ENCODE measurements around the gene HK3.

The HK3 gene, protein sequence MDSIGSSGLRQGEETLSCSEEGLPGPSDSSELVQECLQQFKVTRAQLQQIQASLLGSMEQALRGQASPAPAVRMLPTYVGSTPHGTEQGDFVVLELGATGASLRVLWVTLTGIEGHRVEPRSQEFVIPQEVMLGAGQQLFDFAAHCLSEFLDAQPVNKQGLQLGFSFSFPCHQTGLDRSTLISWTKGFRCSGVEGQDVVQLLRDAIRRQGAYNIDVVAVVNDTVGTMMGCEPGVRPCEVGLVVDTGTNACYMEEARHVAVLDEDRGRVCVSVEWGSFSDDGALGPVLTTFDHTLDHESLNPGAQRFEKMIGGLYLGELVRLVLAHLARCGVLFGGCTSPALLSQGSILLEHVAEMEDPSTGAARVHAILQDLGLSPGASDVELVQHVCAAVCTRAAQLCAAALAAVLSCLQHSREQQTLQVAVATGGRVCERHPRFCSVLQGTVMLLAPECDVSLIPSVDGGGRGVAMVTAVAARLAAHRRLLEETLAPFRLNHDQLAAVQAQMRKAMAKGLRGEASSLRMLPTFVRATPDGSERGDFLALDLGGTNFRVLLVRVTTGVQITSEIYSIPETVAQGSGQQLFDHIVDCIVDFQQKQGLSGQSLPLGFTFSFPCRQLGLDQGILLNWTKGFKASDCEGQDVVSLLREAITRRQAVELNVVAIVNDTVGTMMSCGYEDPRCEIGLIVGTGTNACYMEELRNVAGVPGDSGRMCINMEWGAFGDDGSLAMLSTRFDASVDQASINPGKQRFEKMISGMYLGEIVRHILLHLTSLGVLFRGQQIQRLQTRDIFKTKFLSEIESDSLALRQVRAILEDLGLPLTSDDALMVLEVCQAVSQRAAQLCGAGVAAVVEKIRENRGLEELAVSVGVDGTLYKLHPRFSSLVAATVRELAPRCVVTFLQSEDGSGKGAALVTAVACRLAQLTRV

DNA sequence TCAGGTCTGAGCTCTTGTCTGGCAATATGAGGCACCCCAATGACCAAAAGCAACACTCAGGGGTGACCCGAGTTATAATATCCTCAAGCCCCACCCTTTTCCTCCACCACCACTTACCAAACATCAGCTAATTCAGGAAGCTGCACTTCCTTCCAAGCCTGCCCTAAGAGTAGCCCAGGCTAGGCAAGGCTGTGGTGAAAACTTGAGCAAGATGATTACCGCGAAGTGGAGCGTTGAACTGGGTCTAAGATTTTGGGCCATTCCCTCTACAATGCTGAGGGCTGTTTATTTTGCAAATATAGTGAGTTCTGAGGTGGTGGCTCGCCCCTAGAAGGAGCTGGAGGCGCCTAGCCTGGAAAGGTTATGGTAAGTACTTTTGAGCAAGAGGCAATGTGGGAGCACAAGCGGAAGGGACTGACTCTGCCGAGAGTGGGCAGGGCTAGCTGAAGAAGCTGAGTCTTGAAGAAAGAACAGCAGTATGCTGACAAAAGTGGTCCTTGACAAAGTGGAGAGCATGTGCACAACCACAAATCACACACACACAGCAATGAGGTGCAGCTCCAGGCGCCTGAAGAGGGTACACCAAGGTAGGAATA is at the start of gene HK3:
Gene HK3, minus strand, starts transcription at position 51 of the 596 bp plus-strand sequence. CDS start 3,187 bp downstream, outside the sequence.
- no peak for DNase-seq

DNA sequence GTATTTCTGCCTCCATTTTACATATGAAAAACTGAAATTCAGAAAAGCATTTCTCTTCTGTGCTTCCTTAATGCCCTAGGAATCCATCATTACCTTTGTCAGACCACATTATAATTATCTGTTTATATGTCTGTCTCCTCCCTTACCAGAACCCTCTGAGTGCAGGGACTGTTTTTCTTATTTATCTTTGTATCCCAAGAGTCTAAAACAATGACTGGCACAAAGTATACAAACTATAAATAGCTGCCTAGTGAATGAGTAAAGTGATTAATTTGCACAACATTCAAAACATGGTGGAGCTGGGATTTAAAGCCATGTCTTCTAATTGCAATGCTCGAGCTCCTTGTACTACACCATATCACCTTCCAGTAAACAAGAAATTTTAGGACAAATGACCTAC is 49.3 kb upstream of the HK3 start:
- ATAC-seq: no peak
- no peaks in the 10 kb centered on the region for H3K27me3 Mint-ChIP-seq
- no peak overlapping the region for H3K4me3 Mint-ChIP-seq
- H3K27ac Mint-ChIP-seq: no peak overlapping the region
- DNase-seq: no peak
- H3K9me3 Mint-ChIP-seq: no peaks in the 10 kb centered on the region
- no peaks in the 10 kb centered on the region for H3K4me1 Mint-ChIP-seq
- H3K36me3 Mint-ChIP-seq (ENCODE audit: low read depth): peaks cover 47% of the 10 kb centered on the region

More for the DNA sequence above, at the start of gene HK3:
- Mint-ChIP-seq H3K4me3 (no peak within 1 kb of the TSS), H3K36me3 (ENCODE audit: low read depth) (peaks cover 26% of the 10 kb centered on the region), H3K27me3 (peaks cover 4% of the 10 kb centered on the region), H3K9me3 (no peaks in the 10 kb centered on the region), H3K27ac (no peak within 1 kb of the TSS), H3K4me1 (peaks cover 50% of the 10 kb centered on the region)
- no peak for ATAC-seq

DNA sequence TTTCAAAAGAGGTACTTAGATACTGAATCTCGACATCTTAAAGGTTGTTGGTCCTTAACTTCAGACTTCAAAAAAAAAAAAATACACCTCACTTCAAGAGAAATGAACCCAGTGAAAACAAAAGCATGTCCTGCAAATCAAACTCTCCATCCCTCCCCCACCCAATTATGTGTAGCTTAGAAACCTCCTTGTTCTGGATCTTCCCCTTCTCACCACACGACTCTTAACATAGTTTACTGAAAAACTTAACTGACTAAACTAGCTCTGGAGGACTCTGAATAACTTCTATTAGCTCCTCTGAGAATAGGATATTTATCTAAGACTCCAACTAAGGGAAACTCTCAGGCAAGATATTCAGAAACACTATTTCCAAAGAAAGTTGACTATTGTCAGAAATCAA is 48.7 kb upstream of the HK3 start:
- H3K27ac Mint-ChIP-seq: no peak overlapping the region
- DNase-seq (no peak), ATAC-seq (no peak)
- no peaks in the 10 kb centered on the region for H3K27me3 Mint-ChIP-seq
- H3K36me3 Mint-ChIP-seq (ENCODE audit: low read depth): peaks cover 49% of the 10 kb centered on the region
- no peak overlapping the region for H3K4me3 Mint-ChIP-seq
- H3K4me1 Mint-ChIP-seq: no peaks in the 10 kb centered on the region
- H3K9me3 Mint-ChIP-seq: no peaks in the 10 kb centered on the region

DNA sequence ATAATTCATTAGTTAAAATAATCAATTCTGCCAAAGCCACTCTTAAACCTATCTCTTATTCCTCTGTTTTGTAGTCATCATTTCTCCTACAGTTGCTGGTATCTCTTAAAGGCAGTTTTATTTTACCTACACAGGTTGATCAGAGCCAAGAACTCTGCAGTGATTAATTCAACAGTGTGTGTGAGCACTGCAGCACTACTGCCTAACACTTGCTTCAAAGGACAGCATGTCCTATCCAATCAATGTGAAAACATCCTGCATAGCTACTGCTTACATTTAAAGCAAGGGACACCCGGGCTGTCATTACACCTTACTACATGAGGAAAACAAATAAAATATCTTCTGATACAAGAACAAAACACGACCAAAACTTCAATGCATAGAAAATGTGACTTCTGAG is 45.1 kb upstream of the HK3 start:
- H3K36me3 Mint-ChIP-seq (ENCODE audit: low read depth): peaks cover 48% of the 10 kb centered on the region
- no peaks in the 10 kb centered on the region for H3K4me1 Mint-ChIP-seq
- no peak overlapping the region for H3K4me3 Mint-ChIP-seq
- DNase-seq (no peak), ATAC-seq (no peak)
- no peaks in the 10 kb centered on the region for H3K27me3 Mint-ChIP-seq
- no peak overlapping the region for H3K27ac Mint-ChIP-seq
- no peaks in the 10 kb centered on the region for H3K9me3 Mint-ChIP-seq

DNA sequence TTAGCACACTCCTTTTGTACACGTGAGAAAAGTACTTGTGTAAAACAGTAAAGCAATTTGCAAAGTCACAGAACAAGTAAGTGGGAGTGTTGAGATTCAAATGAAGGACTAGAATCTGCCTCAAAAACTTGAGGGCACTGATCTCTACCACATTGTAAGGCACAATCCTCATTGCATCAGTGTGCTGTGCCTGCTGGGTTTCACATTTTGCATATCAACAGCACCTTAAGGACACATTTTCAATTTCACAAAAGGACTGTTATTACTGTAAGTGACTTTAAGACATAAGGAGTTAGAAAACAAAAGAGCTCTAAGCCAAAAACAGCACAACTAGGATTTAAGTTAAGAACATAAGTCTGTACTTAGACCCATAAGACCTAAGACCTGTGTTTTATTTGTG is 44.7 kb upstream of the HK3 start:
- no peak for ATAC-seq
- no peak for DNase-seq
- H3K36me3 Mint-ChIP-seq (ENCODE audit: low read depth): peaks cover 45% of the 10 kb centered on the region
- no peaks in the 10 kb centered on the region for H3K27me3 Mint-ChIP-seq
- no peak overlapping the region for H3K4me3 Mint-ChIP-seq
- no peaks in the 10 kb centered on the region for H3K4me1 Mint-ChIP-seq
- H3K9me3 Mint-ChIP-seq: no peaks in the 10 kb centered on the region
- no peak overlapping the region for H3K27ac Mint-ChIP-seq

DNA sequence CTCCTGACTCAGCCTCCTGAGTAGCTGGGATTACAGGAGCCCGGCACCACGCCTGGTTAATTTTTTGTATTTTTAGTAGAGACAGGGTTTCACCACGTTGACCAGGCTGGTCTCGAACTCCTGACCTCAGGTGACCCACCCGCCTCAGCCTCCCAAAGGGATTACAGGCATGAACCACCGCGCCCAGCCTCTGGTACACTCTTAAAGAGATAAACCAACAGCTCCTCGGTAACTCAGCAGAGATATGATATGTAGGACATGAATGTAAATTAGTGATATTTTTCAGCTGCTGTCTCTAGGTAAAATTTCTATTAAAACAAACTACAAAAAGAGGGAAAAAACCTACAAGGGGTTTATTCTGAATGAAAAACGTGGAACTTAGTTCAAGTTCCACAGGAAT is 42.8 kb upstream of the HK3 start:
- ATAC-seq (no peak), DNase-seq (no peak)
- Mint-ChIP-seq H3K36me3 (ENCODE audit: low read depth) (peaks cover 50% of the 10 kb centered on the region), H3K9me3 (no peaks in the 10 kb centered on the region), H3K27ac (no peak overlapping the region), H3K4me3 (no peak overlapping the region), H3K27me3 (no peaks in the 10 kb centered on the region), H3K4me1 (no peaks in the 10 kb centered on the region)

DNA sequence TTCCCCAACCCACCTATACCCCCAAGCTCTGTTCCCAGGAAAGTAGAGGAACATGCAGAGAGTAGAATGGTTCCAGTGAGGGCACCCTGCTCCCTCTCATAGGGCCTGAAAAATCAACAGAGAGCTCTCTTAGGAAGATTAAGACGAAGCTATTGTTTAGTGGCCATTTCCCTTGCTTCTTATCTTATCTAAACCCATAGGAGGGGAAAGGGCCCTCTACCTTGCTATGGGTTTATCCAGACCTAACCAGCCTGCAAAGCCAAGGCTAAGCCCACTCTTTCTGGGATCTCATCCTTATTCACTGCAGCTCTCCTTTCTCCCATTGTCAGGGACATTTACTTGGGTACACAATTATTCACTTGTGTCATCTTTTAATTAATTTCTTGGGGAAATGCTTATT is 39.3 kb upstream of the HK3 start:
- DNase-seq (no peak), ATAC-seq (no peak)
- Mint-ChIP-seq H3K4me1 (peaks cover 22% of the 10 kb centered on the region), H3K9me3 (no peaks in the 10 kb centered on the region), H3K27me3 (no peaks in the 10 kb centered on the region), H3K27ac (no peak overlapping the region), H3K4me3 (no peak overlapping the region), H3K36me3 (ENCODE audit: low read depth) (peaks cover 35% of the 10 kb centered on the region)

DNA sequence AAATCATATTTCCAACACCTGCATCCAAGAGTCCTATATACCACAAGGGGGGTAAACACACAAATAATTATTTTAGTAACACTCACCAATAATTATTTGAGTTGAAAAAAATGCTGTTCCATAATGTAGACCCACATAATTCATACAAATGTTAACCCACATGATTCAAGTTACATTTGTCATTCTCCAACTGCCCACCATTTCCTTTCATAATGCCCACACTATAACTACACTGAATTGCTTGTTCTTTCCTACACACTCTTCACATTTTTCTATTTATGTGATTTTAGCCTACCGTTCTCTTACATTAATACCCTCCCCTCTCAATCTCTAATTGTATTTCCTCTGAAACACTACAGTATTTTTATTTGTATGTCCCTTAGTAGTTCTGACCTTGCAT is 35.9 kb upstream of the HK3 start:
- DNase-seq: no peak
- Mint-ChIP-seq H3K9me3 (no peaks in the 10 kb centered on the region), H3K27me3 (no peaks in the 10 kb centered on the region), H3K36me3 (ENCODE audit: low read depth) (peaks cover 32% of the 10 kb centered on the region), H3K27ac (peak overlapping the region; percentile 70), H3K4me1 (peaks cover 31% of the 10 kb centered on the region), H3K4me3 (peak overlapping the region; percentile 32)
- peak; percentile 71 for ATAC-seq

DNA sequence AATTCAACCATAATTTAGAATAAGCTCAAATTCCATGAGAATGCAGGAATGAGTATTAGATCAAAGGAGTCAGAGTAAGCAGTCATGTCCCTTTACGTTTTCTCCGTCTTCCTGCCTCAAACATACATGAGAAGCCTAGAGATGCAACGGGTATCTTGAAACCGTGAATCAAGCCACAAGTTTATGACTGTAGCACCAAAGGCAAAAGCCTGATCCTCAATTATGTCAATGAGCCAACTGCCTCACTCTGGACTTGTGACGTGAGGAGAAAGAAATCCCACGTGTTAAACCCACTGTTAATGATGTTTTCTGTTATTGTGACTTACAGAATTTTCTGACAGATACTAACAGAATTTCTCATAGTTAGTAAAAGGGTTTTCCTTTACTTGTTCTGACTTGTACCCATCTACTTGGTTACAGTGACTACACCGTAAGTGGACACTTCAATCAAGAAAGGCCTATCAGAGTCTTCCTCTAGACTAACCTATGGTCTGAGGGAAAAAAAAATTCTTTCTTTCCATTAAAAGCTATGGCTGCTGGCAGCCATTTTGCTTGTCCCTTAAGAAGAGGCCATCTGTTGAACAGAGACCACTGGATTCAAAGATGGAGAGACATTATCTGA is 35.3 kb upstream of the HK3 start:
- Mint-ChIP-seq H3K27ac (peak overlapping the region; percentile 70), H3K27me3 (no peaks in the 10 kb centered on the region), H3K4me1 (peaks cover 34% of the 10 kb centered on the region), H3K4me3 (no peak overlapping the region), H3K36me3 (ENCODE audit: low read depth) (peaks cover 34% of the 10 kb centered on the region), H3K9me3 (no peaks in the 10 kb centered on the region)
- DNase-seq (no peak), ATAC-seq (peak; percentile 47)

DNA sequence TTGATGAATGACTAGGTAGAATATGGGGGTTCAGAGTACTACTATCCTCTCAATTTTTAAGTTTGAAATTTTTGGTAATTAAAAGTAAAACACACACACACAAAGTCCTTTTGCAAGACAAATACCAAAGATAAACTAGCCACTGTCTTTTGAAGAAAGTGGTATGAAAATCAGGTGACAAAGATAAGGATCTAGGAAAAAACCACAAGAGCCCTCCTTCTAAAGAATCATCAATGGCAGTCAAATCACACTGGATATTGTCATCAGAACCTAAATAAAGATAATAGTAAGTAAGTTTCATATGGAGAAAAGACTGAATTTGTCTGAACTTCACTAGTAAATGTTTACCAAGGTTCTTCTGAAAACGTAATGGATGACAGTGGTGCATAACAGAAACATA is 30.5 kb upstream of the HK3 start:
- DNase-seq (no peak), ATAC-seq (no peak)
- H3K4me3 Mint-ChIP-seq: no peak overlapping the region
- no peaks in the 10 kb centered on the region for H3K9me3 Mint-ChIP-seq
- peaks cover 30% of the 10 kb centered on the region for H3K36me3 Mint-ChIP-seq (ENCODE audit: low read depth)
- H3K27me3 Mint-ChIP-seq: no peaks in the 10 kb centered on the region
- no peak overlapping the region for H3K27ac Mint-ChIP-seq
- H3K4me1 Mint-ChIP-seq: peaks cover 18% of the 10 kb centered on the region

DNA sequence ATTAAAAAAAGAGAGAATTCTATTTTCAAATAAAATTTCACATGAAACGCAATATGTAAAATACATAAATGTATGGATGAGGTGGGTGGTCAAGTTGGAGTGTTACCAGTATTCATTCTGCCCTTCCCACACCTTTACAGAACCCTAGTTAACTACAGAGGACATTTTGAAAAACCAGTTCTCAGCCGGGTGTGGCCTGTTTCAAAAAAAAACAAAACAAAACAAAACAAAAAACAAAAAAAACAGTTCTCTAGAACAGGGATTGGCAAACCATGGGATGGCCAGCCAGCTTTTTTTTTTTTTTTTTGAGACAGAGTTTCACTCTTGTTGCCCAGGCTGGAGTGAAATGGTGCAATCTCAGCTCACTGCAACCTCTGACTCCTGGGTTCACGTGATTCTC is 28.4 kb upstream of the HK3 start:
- no peaks in the 10 kb centered on the region for H3K27me3 Mint-ChIP-seq
- no peak for ATAC-seq
- no peak overlapping the region for H3K27ac Mint-ChIP-seq
- peaks cover 31% of the 10 kb centered on the region for H3K36me3 Mint-ChIP-seq (ENCODE audit: low read depth)
- peaks cover 13% of the 10 kb centered on the region for H3K4me1 Mint-ChIP-seq
- no peak for DNase-seq
- H3K4me3 Mint-ChIP-seq: no peak overlapping the region
- H3K9me3 Mint-ChIP-seq: no peaks in the 10 kb centered on the region

DNA sequence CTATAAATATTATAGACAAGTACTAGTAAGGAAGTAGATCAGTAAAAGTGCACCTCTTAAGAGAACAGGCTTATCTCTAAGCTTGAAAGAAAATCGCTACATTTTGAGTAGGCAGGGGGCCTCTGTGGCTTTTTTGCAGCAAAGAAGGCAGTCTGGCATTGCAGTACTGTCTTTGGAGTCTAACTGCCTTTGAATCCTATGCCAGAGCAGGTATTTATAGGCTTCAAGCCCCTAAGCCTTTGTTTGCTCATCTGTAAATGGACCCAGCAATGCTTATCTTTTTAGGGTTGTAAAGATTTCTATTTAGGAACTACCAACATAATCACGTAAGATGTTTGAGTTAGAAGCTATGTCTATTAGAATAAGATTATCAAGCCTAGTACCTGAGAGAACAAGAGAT is 23.7 kb upstream of the HK3 start:
- peaks cover 33% of the 10 kb centered on the region for H3K36me3 Mint-ChIP-seq (ENCODE audit: low read depth)
- no peaks in the 10 kb centered on the region for H3K4me1 Mint-ChIP-seq
- DNase-seq: no peak
- no peak overlapping the region for H3K27ac Mint-ChIP-seq
- ATAC-seq: no peak
- no peaks in the 10 kb centered on the region for H3K9me3 Mint-ChIP-seq
- H3K4me3 Mint-ChIP-seq: no peak overlapping the region
- no peaks in the 10 kb centered on the region for H3K27me3 Mint-ChIP-seq

DNA sequence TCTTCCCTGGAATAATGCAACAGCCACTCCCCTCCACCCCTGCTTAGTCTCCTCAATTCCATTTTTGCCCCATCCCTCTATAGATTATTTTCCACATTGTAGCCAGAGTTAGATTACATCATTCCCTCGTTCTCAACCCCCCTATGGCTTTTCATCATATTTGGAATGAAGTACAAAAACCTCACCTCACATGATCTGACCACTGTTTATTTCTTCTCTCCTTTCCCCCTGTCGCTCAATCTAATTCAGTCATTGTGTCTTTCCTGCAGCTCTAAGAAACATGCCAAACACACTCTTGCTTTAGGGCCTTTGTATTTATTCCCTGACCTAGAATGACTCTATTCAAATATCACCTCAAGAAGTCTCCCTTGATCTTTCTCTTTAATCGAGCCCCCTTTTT is 22.6 kb upstream of the HK3 start:
- Mint-ChIP-seq H3K9me3 (no peaks in the 10 kb centered on the region), H3K27ac (no peak overlapping the region), H3K27me3 (no peaks in the 10 kb centered on the region), H3K36me3 (ENCODE audit: low read depth) (peaks cover 34% of the 10 kb centered on the region), H3K4me3 (no peak overlapping the region), H3K4me1 (peaks cover 5% of the 10 kb centered on the region)
- DNase-seq: no peak
- no peak for ATAC-seq

DNA sequence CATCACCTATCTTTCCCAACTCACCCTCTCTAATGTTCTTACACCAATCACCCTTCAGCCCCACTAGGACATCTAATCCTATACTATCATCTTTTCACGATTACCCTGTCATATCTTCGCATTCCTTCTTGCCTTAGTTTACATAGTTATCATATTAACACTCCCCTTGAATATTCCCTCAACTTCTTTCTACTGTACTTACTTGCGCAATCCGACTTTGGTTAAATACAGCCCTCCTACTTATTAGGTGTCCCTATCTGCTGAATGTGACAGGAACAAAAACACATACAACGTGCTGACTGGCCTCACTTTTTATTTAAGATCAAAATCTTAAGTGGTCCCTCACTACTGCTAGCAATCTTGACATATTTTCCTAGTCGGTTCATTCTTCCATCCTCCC is 19.5 kb upstream of the HK3 start:
- Mint-ChIP-seq H3K4me1 (peaks cover 15% of the 10 kb centered on the region), H3K27me3 (no peaks in the 10 kb centered on the region), H3K36me3 (ENCODE audit: low read depth) (peaks cover 34% of the 10 kb centered on the region), H3K9me3 (no peaks in the 10 kb centered on the region), H3K4me3 (no peak overlapping the region), H3K27ac (no peak overlapping the region)
- ATAC-seq: no peak
- DNase-seq: no peak

Data from activated naive CD8-positive, alpha-beta T cell treated with anti-CD3 and anti-CD28 coated beads, Interleukin-2, amount 50 U/mL, for 24 hours (primary cell).